ENCODE measurements around the gene FBXL16. TPM values are rescaled to one million over a fixed set of nuclear protein-coding genes. Genes with fewer than 3 reads are reported as not detected.
"Not testable (repeated sequence)": the region's sequence is repeated elsewhere in the genome, so short reads cannot be mapped to it uniquely, and the experiment has no call there.

Gene FBXL16, protein sequence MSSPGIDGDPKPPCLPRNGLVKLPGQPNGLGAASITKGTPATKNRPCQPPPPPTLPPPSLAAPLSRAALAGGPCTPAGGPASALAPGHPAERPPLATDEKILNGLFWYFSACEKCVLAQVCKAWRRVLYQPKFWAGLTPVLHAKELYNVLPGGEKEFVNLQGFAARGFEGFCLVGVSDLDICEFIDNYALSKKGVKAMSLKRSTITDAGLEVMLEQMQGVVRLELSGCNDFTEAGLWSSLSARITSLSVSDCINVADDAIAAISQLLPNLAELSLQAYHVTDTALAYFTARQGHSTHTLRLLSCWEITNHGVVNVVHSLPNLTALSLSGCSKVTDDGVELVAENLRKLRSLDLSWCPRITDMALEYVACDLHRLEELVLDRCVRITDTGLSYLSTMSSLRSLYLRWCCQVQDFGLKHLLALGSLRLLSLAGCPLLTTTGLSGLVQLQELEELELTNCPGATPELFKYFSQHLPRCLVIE
- 0.53 and 0.64 TPM in 2 replicates for total RNA-seq

DNA sequence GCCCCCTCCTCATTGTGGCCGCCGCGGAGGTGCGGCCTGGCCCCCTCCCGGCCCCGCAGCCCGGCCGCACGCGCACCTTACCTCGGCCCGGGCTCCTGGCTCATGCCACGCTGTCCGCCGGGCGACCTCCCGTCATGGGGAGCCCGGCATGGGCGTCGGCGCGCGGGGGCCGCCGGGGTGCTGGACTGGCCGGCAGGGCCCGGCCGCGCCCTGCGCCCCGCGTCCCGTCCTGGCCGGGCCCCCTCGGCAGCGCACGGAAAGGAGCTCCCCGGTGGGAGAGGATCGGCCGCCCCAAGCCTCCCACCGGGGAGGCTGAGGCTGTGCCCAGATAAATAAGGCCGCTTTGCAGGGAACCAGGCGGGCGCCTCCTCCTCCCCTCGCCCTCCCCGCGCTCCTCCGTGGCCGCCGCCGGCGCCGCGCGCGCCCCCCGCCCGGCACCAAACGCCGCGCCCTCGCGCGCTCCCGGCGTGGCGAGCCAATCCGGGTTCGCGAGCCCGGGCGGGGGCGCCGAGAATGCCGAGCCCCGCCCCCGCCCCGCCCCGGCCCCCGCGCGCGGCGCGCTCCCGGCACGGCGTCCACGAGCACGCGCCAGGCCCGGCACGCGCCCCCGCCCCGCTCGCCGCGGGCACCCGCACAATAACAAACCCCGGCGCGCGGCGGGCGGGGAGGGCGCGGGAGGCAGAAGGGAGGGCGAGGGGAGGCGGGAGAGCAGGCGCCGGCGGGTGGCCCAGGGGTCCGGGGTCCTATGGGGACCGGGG lies at the start of gene FBXL16:
Gene FBXL16 (minus strand): TSS at position 371 of the 758 bp plus-strand sequence. CDS start 8,396 bp downstream, outside the sequence.
- Histone ChIP-seq H3K36me3 (ENCODE audit: control insufficient read depth, insufficient read depth, low read length) (no peaks in the 10 kb centered on the region), H3K4me3 (ENCODE audit: low read depth, low read length) (peak within 1 kb of the TSS; percentile 22), H3K27me3 (ENCODE audit: control insufficient read depth, insufficient read depth, low read length) (peaks cover 47% of the 10 kb centered on the region)
- TF ChIP-seq, protein P1, sequence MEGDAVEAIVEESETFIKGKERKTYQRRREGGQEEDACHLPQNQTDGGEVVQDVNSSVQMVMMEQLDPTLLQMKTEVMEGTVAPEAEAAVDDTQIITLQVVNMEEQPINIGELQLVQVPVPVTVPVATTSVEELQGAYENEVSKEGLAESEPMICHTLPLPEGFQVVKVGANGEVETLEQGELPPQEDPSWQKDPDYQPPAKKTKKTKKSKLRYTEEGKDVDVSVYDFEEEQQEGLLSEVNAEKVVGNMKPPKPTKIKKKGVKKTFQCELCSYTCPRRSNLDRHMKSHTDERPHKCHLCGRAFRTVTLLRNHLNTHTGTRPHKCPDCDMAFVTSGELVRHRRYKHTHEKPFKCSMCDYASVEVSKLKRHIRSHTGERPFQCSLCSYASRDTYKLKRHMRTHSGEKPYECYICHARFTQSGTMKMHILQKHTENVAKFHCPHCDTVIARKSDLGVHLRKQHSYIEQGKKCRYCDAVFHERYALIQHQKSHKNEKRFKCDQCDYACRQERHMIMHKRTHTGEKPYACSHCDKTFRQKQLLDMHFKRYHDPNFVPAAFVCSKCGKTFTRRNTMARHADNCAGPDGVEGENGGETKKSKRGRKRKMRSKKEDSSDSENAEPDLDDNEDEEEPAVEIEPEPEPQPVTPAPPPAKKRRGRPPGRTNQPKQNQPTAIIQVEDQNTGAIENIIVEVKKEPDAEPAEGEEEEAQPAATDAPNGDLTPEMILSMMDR (IDR thresholded peaks at IDR 0.05; ENCODE audit: insufficient read depth, low read length, severe bottlenecking) = no peak
- FAIRE-seq (no peak), DNase-seq (ENCODE audit: low read depth) (no peak)

DNA sequence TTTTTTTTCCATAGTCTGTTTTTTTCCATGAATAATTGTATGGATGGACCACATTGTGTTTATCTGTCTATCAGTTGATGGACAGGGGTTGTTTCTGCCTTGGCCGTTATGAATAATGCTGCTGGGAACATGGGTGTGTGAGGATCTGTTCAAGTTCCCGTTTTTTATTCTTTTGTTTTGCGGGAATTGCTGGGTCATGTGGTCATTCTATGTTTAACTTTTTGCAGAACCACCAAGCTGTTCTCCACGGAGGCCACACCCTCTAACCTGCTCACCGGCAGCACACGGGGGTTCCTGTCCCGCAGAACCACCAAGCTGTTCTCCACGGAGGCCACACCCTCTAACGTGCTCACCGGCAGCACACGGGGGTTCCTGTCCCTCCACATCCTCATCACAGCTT lies 49.1 kb upstream of the FBXL16 start:
- peaks cover 4% of the 10 kb centered on the region for H3K27me3 ChIP-seq (ENCODE audit: control insufficient read depth, insufficient read depth, low read length)
- H3K36me3 ChIP-seq (ENCODE audit: control insufficient read depth, insufficient read depth, low read length) = no peaks in the 10 kb centered on the region
- FAIRE-seq (no peak), DNase-seq (ENCODE audit: low read depth) (no peak)
- TF ChIP-seq, protein P1 (IDR thresholded peaks at IDR 0.05; ENCODE audit: insufficient read depth, low read length, severe bottlenecking) = no peak
- no peak overlapping the region for H3K4me3 ChIP-seq (ENCODE audit: low read depth, low read length)

DNA sequence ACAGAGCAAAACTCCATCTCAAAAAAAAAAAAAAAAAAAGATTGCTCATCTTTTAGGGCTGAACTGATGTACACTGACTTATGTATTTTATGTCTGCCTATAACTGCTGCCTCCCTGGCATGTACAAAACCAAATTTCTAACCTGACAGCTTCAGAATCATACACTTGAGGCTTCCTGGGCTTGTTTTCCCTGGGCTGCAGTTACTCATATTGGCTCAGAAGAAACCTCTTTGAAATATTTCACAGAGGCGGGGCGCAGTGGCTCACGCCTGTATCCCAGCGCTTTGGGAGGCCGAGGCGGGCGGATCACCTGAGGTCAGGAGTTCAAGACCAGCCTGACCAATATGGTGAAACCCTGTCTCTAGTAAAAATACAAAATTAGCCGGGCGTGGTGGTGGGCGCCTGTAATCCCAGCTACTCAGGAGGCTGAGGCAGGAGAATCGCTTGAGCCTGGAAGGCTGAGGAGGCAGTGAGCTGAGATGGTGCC lies 48.6 kb upstream of the FBXL16 start:
- FAIRE-seq; H3K36me3 ChIP-seq (ENCODE audit: control insufficient read depth, insufficient read depth, low read length); H3K27me3 ChIP-seq (ENCODE audit: control insufficient read depth, insufficient read depth, low read length); DNase-seq (ENCODE audit: low read depth); H3K4me3 ChIP-seq (ENCODE audit: low read depth, low read length): not testable (repeated sequence)

DNA sequence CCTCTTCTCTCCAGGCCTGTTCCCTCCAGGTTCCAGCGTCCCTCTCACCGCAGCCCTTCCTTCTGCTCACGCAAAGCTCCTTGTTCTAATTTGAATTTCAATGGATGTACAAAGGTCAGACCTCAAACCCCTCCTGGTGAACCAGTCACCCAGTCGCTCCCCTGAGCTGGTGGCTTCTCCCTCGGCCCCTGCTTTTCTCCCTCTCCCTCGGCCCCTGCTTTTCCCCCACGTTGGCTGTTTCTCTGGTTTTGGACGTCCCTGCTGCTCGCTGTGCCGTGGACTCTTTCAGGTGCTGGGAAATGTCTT lies 46.4 kb upstream of the FBXL16 start:
- peaks cover 4% of the 10 kb centered on the region for H3K27me3 ChIP-seq (ENCODE audit: control insufficient read depth, insufficient read depth, low read length)
- no peak for DNase-seq (ENCODE audit: low read depth)
- no peak for FAIRE-seq
- H3K4me3 ChIP-seq (ENCODE audit: low read depth, low read length) = no peak overlapping the region
- TF ChIP-seq, protein P1 (IDR thresholded peaks at IDR 0.05; ENCODE audit: insufficient read depth, low read length, severe bottlenecking) = no peak
- H3K36me3 ChIP-seq (ENCODE audit: control insufficient read depth, insufficient read depth, low read length) = no peaks in the 10 kb centered on the region

DNA sequence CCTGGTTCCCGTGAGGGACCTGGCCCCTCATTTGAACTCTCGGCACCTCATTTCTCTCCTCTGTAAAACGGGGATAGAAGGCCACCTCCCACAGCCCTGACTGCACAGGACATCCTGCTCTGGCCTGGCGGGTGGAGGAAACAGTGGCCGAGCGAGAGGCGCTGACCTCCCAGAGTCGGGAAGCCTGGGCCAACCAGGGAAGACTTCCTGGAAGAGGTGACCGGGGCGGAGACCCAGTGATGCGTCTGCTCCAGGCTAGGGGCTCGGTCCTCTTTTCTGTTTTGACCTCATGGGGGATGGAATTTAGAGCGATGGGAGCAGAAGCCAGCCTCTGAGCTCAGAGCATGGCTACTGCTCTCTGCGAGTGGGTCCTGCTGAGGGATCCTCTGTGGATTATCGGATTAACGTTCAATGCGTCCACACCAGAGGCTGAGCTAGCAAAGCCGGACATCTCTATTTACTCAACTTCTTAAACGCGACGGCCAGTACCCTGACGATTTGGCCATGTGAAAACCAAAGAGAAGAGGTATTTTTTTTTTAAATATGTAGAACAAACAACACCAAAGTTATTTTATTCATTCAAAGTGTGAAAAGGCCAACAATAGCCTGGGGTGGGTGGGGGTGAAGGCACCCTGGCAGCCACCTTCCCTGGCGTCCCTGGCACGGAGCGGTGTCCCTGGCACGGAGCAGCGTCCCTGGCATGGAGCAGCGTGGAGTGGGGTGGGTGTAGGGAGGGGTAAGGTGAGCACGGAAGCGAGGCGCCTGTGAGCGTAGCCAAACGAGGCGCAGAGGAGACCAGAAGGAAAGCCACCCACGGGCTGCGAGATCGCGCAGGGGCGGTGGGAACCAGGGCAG lies 45.8 kb upstream of the FBXL16 start:
- FAIRE-seq = no peak
- Histone ChIP-seq H3K27me3 (ENCODE audit: control insufficient read depth, insufficient read depth, low read length) (peaks cover 4% of the 10 kb centered on the region), H3K36me3 (ENCODE audit: control insufficient read depth, insufficient read depth, low read length) (no peaks in the 10 kb centered on the region), H3K4me3 (ENCODE audit: low read depth, low read length) (no peak overlapping the region)
- TF ChIP-seq, protein P1 (IDR thresholded peaks at IDR 0.05; ENCODE audit: insufficient read depth, low read length, severe bottlenecking) = no peak
- no peak for DNase-seq (ENCODE audit: low read depth)

Measured in bronchial epithelial cell (primary cell).